NCI-H2029 treated with DMSO at 0.1 percent for 48 hours (cell line): Measurements from ENCODE around the gene TMEM117.

ENCODE experiments used
- DNase-seq: peaks from one replicate; lab custom pipeline; 2025; lab: John Stamatoyannopoulos, UW

The TMEM117 gene

GRCh38 chr12:43964033-43964432, 128.2 kb downstream of the TMEM117 start:
- no peak for DNase-seq

- no peak for DNase-seq
These were observed 129.1 kb downstream of the TMEM117 start for GRCh38 chr12:43964961-43965360.

GRCh38 chr12:43965899-43966298, 130.0 kb downstream of the TMEM117 start:
- DNase-seq: no peak

- DNase-seq: no peak
These were observed 132.9 kb downstream of the TMEM117 start for GRCh38 chr12:43968736-43969135.

- no peak for DNase-seq
These were observed 134.0 kb downstream of the TMEM117 start for GRCh38 chr12:43969882-43970281.

- no peak for DNase-seq
These were observed 137.5 kb downstream of the TMEM117 start for GRCh38 chr12:43973385-43973784.

- no peak for DNase-seq
These were observed 138.1 kb downstream of the TMEM117 start for GRCh38 chr12:43973993-43974392.

GRCh38 chr12:43976027-43976426, 140.1 kb downstream of the TMEM117 start:
- DNase-seq: no peak

GRCh38 chr12:43978556-43978955, 142.7 kb downstream of the TMEM117 start:
- DNase-seq: no peak

GRCh38 chr12:43979450-43979849, 143.6 kb downstream of the TMEM117 start:
- no peak for DNase-seq

GRCh38 chr12:43980627-43981191, 144.8 kb downstream of the TMEM117 start:
- no peak for DNase-seq

- DNase-seq: no peak
These were observed 145.8 kb downstream of the TMEM117 start for GRCh38 chr12:43981726-43982125.

- DNase-seq: no peak
These were observed 146.7 kb downstream of the TMEM117 start for GRCh38 chr12:43982544-43982943.

GRCh38 chr12:43988838-43989560, 153.1 kb downstream of the TMEM117 start:
- DNase-seq: no peak

- no peak for DNase-seq
These were observed 157.0 kb downstream of the TMEM117 start for GRCh38 chr12:43992856-43993255.

- DNase-seq: no peak
These were observed 164.6 kb downstream of the TMEM117 start for GRCh38 chr12:44000309-44000952.

- DNase-seq: no peak
These were observed 166.7 kb downstream of the TMEM117 start for GRCh38 chr12:44002607-44003006.

- DNase-seq: no peak
These were observed 167.8 kb downstream of the TMEM117 start for GRCh38 chr12:44003721-44004120.

- peak; percentile 60 for DNase-seq
These were observed 179.6 kb downstream of the TMEM117 start for GRCh38 chr12:44015333-44015941.

GRCh38 chr12:44017216-44017615, 181.3 kb downstream of the TMEM117 start:
- DNase-seq: no peak

- DNase-seq: no peak
These were observed 183.2 kb downstream of the TMEM117 start for GRCh38 chr12:44019118-44019517.

GRCh38 chr12:44020555-44020954, 184.7 kb downstream of the TMEM117 start:
- no peak for DNase-seq

- DNase-seq: no peak
These were observed 185.6 kb downstream of the TMEM117 start for GRCh38 chr12:44021471-44021971.
